KG1 (cell line): ENCODE data around the gene IL17RA.

Source experiments
- DNase-seq: peaks from one replicate; lab custom pipeline; 2025; lab: John Stamatoyannopoulos, UW

Gene IL17RA

GRCh38 chr22:17106161-17106784 is 21.5 kb downstream of the IL17RA start:
- no peak for DNase-seq

GRCh38 chr22:17106785-17107546 is 22.2 kb downstream of the IL17RA start:
- peak; percentile 30 for DNase-seq

GRCh38 chr22:17107547-17107810 is 22.7 kb downstream of the IL17RA start:
- no peak for DNase-seq

- DNase-seq: no peak
Measured at GRCh38 chr22:17108256-17109112, 23.7 kb downstream of the IL17RA start.

GRCh38 chr22:17109113-17109865 is 24.5 kb downstream of the IL17RA start:
- DNase-seq: no peak

- DNase-seq: no peak
Measured at GRCh38 chr22:17109976-17110375, 25.2 kb downstream of the IL17RA start.

GRCh38 chr22:17110791-17111550 is 26.2 kb downstream of the IL17RA start:
- no peak for DNase-seq

- DNase-seq: no peak
Measured at GRCh38 chr22:17112491-17113042, 27.8 kb downstream of the IL17RA start.

GRCh38 chr22:17113600-17113999 is 28.8 kb downstream of the IL17RA start:
- DNase-seq: no peak

GRCh38 chr22:17114173-17114897 is 29.5 kb downstream of the IL17RA start:
- no peak for DNase-seq

- DNase-seq: no peak
Measured at GRCh38 chr22:17114898-17115235, 30.1 kb downstream of the IL17RA start.

GRCh38 chr22:17115236-17115635 is 30.4 kb downstream of the IL17RA start:
- no peak for DNase-seq

- DNase-seq: no peak
Measured at GRCh38 chr22:17115945-17116565, 31.3 kb downstream of the IL17RA start.

GRCh38 chr22:17116572-17117330 is 32.0 kb downstream of the IL17RA start:
- no peak for DNase-seq

GRCh38 chr22:17117400-17117799 is 32.6 kb downstream of the IL17RA start:
- no peak for DNase-seq

- DNase-seq: peak; percentile 46
Measured at GRCh38 chr22:17117890-17118289, 33.1 kb downstream of the IL17RA start.

GRCh38 chr22:17118342-17118741 is 33.5 kb downstream of the IL17RA start:
- DNase-seq: no peak

GRCh38 chr22:17119481-17120202 is 34.8 kb downstream of the IL17RA start:
- DNase-seq: no peak

- no peak for DNase-seq
Measured at GRCh38 chr22:17120281-17120680, 35.5 kb downstream of the IL17RA start.
